ENCODE results near the gene LYPLAL1.
"Not testable (repeated sequence)": the region's sequence is repeated elsewhere in the genome, so short reads cannot be mapped to it uniquely, and the experiment has no call there.

The LYPLAL1 gene

GRCh38 chr1:219215477-219215876 is 41.8 kb downstream of the LYPLAL1 start:
- DNase-seq (ENCODE audit: low spot score) = no peak

- DNase-seq (ENCODE audit: low spot score) = no peak
Measured at GRCh38 chr1:219220945-219221344, 47.3 kb downstream of the LYPLAL1 start.

GRCh38 chr1:219223496-219223895 is 49.8 kb downstream of the LYPLAL1 start:
- DNase-seq (ENCODE audit: low spot score) = no peak

- no peak for DNase-seq (ENCODE audit: low spot score)
Measured at GRCh38 chr1:219226196-219226595, 52.5 kb downstream of the LYPLAL1 start.

GRCh38 chr1:219227360-219228057 is 53.8 kb downstream of the LYPLAL1 start:
- DNase-seq (ENCODE audit: low spot score) = no peak

- DNase-seq (ENCODE audit: low spot score) = no peak
Measured at GRCh38 chr1:219228058-219228419, 54.4 kb downstream of the LYPLAL1 start.

GRCh38 chr1:219232890-219233289 is 59.2 kb downstream of the LYPLAL1 start:
- no peak for DNase-seq (ENCODE audit: low spot score)

GRCh38 chr1:219235903-219236481 is 62.3 kb downstream of the LYPLAL1 start:
- DNase-seq (ENCODE audit: low spot score) = no peak

- DNase-seq (ENCODE audit: low spot score) = no peak
Measured at GRCh38 chr1:219236933-219237610, 63.4 kb downstream of the LYPLAL1 start.

GRCh38 chr1:219239518-219239917 is 65.8 kb downstream of the LYPLAL1 start:
- no peak for DNase-seq (ENCODE audit: low spot score)

- no peak for DNase-seq (ENCODE audit: low spot score)
Measured at GRCh38 chr1:219244864-219245263, 71.2 kb downstream of the LYPLAL1 start.

- DNase-seq (ENCODE audit: low spot score) = no peak
Measured at GRCh38 chr1:219247441-219247840, 73.8 kb downstream of the LYPLAL1 start.

- DNase-seq (ENCODE audit: low spot score) = not testable (repeated sequence)
Measured at GRCh38 chr1:219250468-219250867, 76.8 kb downstream of the LYPLAL1 start.

GRCh38 chr1:219257751-219258150 is 84.1 kb downstream of the LYPLAL1 start:
- DNase-seq (ENCODE audit: low spot score) = no peak

GRCh38 chr1:219261454-219261853 is 87.8 kb downstream of the LYPLAL1 start:
- no peak for DNase-seq (ENCODE audit: low spot score)

Measured in GM03348 (cell line).